CD14-positive monocyte (primary cell): ENCODE results near the gene GNGT1. TPM values are rescaled to one million over a fixed set of nuclear protein-coding genes. Genes with fewer than 3 reads are reported as not detected.

Experiments
- DNase-seq, 3 donors: peaks; one replicate each; pipeline ENCODE4 v3.0.0-alpha.2; 2011 to 2022
- H2AFZ ChIP-seq: 2 replicates; pipeline ENCODE4 v1.6.0; 2012; ENCODE audit warnings: mild to moderate bottlenecking, low read depth, low read length, inconsistent platforms; ENCODE audit not compliant: insufficient read depth, poor library complexity, severe bottlenecking
- H3K27ac ChIP-seq, 2 donors: 1 replicate in 1 of 2; 2 replicates in 1 of 2; pipeline ENCODE4 v1.5.1; 2012 to 2013; ENCODE audit warnings: low read length in 2 of 2, control low read depth in 1 of 2, inconsistent platforms in 1 of 2, low read depth in 1 of 2, mild to moderate bottlenecking in 1 of 2
- H3K27me3 ChIP-seq, 2 donors: one replicate each; pipeline versions ENCODE4 v1.6.0 to v1.6.1; 2011 to 2013; ENCODE audit warnings: low read length in 2 of 2; ENCODE audit not compliant: control insufficient read depth in 2 of 2, insufficient read depth in 2 of 2
- H3K36me3 ChIP-seq, 2 donors: replicated peaks in 1 of 2; 1 replicate in 1 of 2; 2 replicates in 1 of 2; pipeline versions ENCODE4 v1.5.1 to v1.6.1; 2012 to 2013; ENCODE audit warnings: low read length in 2 of 2, control low read depth in 1 of 2, inconsistent platforms in 1 of 2, mild to moderate bottlenecking in 1 of 2; ENCODE audit not compliant: insufficient read depth in 2 of 2, control insufficient read depth in 1 of 2
- H3K4me1 ChIP-seq, 2 donors: 1 replicate in 1 of 2; 2 replicates in 1 of 2; pipeline versions ENCODE4 v1.5.1 to v1.6.1; 2012 to 2013; ENCODE audit warnings: low read length in 2 of 2, control low read depth in 1 of 2, inconsistent platforms in 1 of 2, mild to moderate bottlenecking in 1 of 2, moderate library complexity in 1 of 2; ENCODE audit not compliant: insufficient read depth in 2 of 2, control insufficient read depth in 1 of 2
- H3K4me2 ChIP-seq: replicated peaks from 2 replicates; pipeline ENCODE3; 2012; ENCODE audit warnings: low read length, moderate library complexity, mild to moderate bottlenecking; ENCODE audit not compliant: poor library complexity, severe bottlenecking; ENCODE audit errors: extremely low read depth
- H3K4me3 ChIP-seq, 3 experiments: fragments of 200-600 bp in 1 of 3; sonication (generic) in 1 of 3; replicated peaks in 1 of 3; 1 replicate in 2 of 3; 2 replicates in 1 of 3; pipeline ENCODE4 v1.5.1; 2011 to 2013; ENCODE audit warnings: low read length in 3 of 3, mild to moderate bottlenecking in 3 of 3, control low read depth in 2 of 3, low read depth in 2 of 3, inconsistent platforms in 1 of 3, moderate library complexity in 1 of 3
- H3K79me2 ChIP-seq: 2 replicates; pipeline ENCODE4 v1.6.0; 2012; ENCODE audit warnings: mild to moderate bottlenecking, control low read depth, inconsistent platforms, low read length, moderate library complexity; ENCODE audit not compliant: insufficient read depth
- H3K9ac ChIP-seq: 2 replicates; pipeline ENCODE4 v1.6.0; 2017; ENCODE audit warnings: low read length, mild to moderate bottlenecking; ENCODE audit not compliant: insufficient read depth, poor library complexity, severe bottlenecking
- H3K9me3 ChIP-seq, 2 donors: replicated peaks in 1 of 2; 1 replicate in 1 of 2; 2 replicates in 1 of 2; pipeline versions ENCODE4 v1.5.1 to v1.6.1; 2012 to 2013; ENCODE audit warnings: low read length in 2 of 2, control low read depth in 1 of 2; ENCODE audit not compliant: control insufficient read depth in 1 of 2, insufficient read depth in 1 of 2
- H4K20me1 ChIP-seq: 2 replicates; pipeline ENCODE4 v1.6.0; 2012; ENCODE audit warnings: mild to moderate bottlenecking, low read length, control low read depth, moderate library complexity; ENCODE audit not compliant: insufficient read depth
- H3K27ac Mint-ChIP-seq, 7 donors: one replicate each; pipeline ENCODE4 v1.8.0; 2020; ENCODE audit warnings: mild to moderate bottlenecking in 7 of 7, mixed read lengths in 7 of 7, moderate library complexity in 6 of 7, inconsistent platforms in 2 of 7
- H3K27me3 Mint-ChIP-seq, 3 donors: one replicate each; pipeline ENCODE4 v1.8.0; 2021 to 2022; ENCODE audit warnings: low read depth in 3 of 3, mild to moderate bottlenecking in 3 of 3, mixed read lengths in 3 of 3, moderate library complexity in 3 of 3, inconsistent platforms in 1 of 3
- H3K36me3 Mint-ChIP-seq, 2 donors: one replicate each; pipeline ENCODE4 v1.8.0; 2020; ENCODE audit warnings: mixed read lengths in 2 of 2, inconsistent platforms in 1 of 2, mild to moderate bottlenecking in 1 of 2
- H3K4me1 Mint-ChIP-seq: one replicate; pipeline ENCODE4 v1.8.0; 2020; ENCODE audit warnings: mild to moderate bottlenecking, mixed read lengths
- H3K4me3 Mint-ChIP-seq, 2 donors: one replicate each; pipeline ENCODE4 v1.8.0; 2020; ENCODE audit warnings: mild to moderate bottlenecking in 2 of 2, mixed read lengths in 2 of 2, moderate library complexity in 1 of 2
- H3K9me3 Mint-ChIP-seq, 7 donors: one replicate each; pipeline ENCODE4 v1.8.0; 2020 to 2022; ENCODE audit warnings: mixed read lengths in 7 of 7, mild to moderate bottlenecking in 6 of 7, moderate library complexity in 6 of 7, inconsistent platforms in 2 of 7
- CTCF ChIP-seq: fragments of 200-600 bp; IDR thresholded peaks from one replicate; pipeline ENCODE4 v1.8.0; 2022; ENCODE audit warnings: antibody characterized with exemption, mild to moderate bottlenecking
- WGBS: methylation state at CpG from one replicate; pipeline ENCODE4 v1.1.5; 2013; ENCODE audit warnings: missing lambda C conversion rate; ENCODE audit not compliant: insufficient coverage; 5-methylcytosine and 5-hydroxymethylcytosine counted together
- intact Hi-C, 2 donors: fragments of 100-400 bp; cut with micrococcal nuclease; formaldehyde crosslinking; loops; one replicate each; pipeline versions ENCODE4 v1.15.0 to v1.15.1; 2023
- polyA plus RNA-seq, 3 donors: library from polyadenylated mRNA; depleted of rRNA in 1 of 3; unstranded in 2 of 3; stranded (reverse) in 1 of 3; fragments of 300-500 nt in 2 of 3; fragments of >200 nt in 1 of 3; fragmentation: Illumina TruSeq in 2 of 3; gene quantifications; 1 replicate in 2 of 3; 2 replicates in 1 of 3; pipeline ENCODE4 v1.2.3, GENCODE V29; 2012 to 2021
- small RNA-seq: library from RNA; depleted of rRNA; stranded (forward); fragments of <200 nt; gene quantifications from one replicate; pipeline ENCODE3, GENCODE V24; 2012; ENCODE audit warnings: low read depth; ENCODE audit not compliant: insufficient read length

Gene GNGT1
- polyA plus RNA-seq, 3 donors: not detected

GRCh38 chr7:93958216-93958615, 51.8 kb downstream of the GNGT1 start:
- H3K4me2 ChIP-seq: no peak overlapping the region
- DNase-seq: no peak
- no peaks in the 10 kb centered on the region for H3K36me3 ChIP-seq
- H2AFZ ChIP-seq: no peak overlapping the region
- Mint-ChIP-seq H3K36me3 (no peaks in the 10 kb centered on the region), H3K4me3 (no peak overlapping the region), H3K4me1 (no peaks in the 10 kb centered on the region), H3K27me3 (no peaks in the 10 kb centered on the region), H3K9me3 (no peaks in the 10 kb centered on the region), H3K27ac (no peak overlapping the region)
- H3K27ac ChIP-seq: no peak overlapping the region
- no peaks in the 10 kb centered on the region for H3K4me1 ChIP-seq
- H4K20me1 ChIP-seq: no peaks in the 10 kb centered on the region
- no peak overlapping the region for H3K4me3 ChIP-seq
- H3K79me2 ChIP-seq: no peaks in the 10 kb centered on the region
- intact Hi-C loops: no loop called here
- no peak overlapping the region for H3K9ac ChIP-seq
- H3K9me3 ChIP-seq: no peaks in the 10 kb centered on the region
- TF ChIP-seq CTCF: no peak
- H3K27me3 ChIP-seq: no peaks in the 10 kb centered on the region
- WGBS: no CpG with 5 or more reads among the region's 3 CpGs

GRCh38 chr7:93958651-93959050, 52.3 kb downstream of the GNGT1 start:
- Histone ChIP-seq H3K79me2 (no peaks in the 10 kb centered on the region), H3K9ac (no peak overlapping the region), H3K27ac (no peak overlapping the region), H3K27me3 (no peaks in the 10 kb centered on the region), H3K9me3 (no peaks in the 10 kb centered on the region), H4K20me1 (no peaks in the 10 kb centered on the region), H2AFZ (no peak overlapping the region), H3K4me1 (no peaks in the 10 kb centered on the region), H3K4me2 (no peak overlapping the region), H3K36me3 (no peaks in the 10 kb centered on the region), H3K4me3 (no peak overlapping the region)
- no peak for DNase-seq
- no peaks in the 10 kb centered on the region for H3K36me3 Mint-ChIP-seq
- no peaks in the 10 kb centered on the region for H3K4me1 Mint-ChIP-seq
- no peaks in the 10 kb centered on the region for H3K9me3 Mint-ChIP-seq
- TF ChIP-seq CTCF: no peak
- no peak overlapping the region for H3K4me3 Mint-ChIP-seq
- no peaks in the 10 kb centered on the region for H3K27me3 Mint-ChIP-seq
- intact Hi-C loops: no loop called here
- 90% methylated on average over 2 of the region's 3 CpGs for WGBS
- no peak overlapping the region for H3K27ac Mint-ChIP-seq

Small RNA genes within 50 kb of the gene (small RNA-seq; reads per million reads assigned to genes)
- not detected for gene AC002076.2

Other genes with a start within 250 kb of the GNGT1 start
- not detected for gene TFPI2, start 15.8 kb upstream of the GNGT1 start, polyA plus RNA-seq
- gene GNG11, start 15.2 kb downstream of the GNGT1 start, polyA plus RNA-seq: 1 to 10 TPM in 2 of 3 donors, not detected in 1; 1.0 to 1.6 TPM
- gene BET1, start 97.8 kb downstream of the GNGT1 start, polyA plus RNA-seq: 10 to 100 TPM in 1 of 3 donors, 1 to 10 TPM in 2; 5.4 to 14.1 (median 8.2) TPM